CD4-positive, alpha-beta T cell treated with Interleukin-17A for 1 hour (primary cell): Measurements from ENCODE around the gene NR5A2.

Experiments
- DNase-seq: peaks from one replicate; pipeline ENCODE4 v3.0.0-alpha.2; 2020

NR5A2 gene

DNA sequence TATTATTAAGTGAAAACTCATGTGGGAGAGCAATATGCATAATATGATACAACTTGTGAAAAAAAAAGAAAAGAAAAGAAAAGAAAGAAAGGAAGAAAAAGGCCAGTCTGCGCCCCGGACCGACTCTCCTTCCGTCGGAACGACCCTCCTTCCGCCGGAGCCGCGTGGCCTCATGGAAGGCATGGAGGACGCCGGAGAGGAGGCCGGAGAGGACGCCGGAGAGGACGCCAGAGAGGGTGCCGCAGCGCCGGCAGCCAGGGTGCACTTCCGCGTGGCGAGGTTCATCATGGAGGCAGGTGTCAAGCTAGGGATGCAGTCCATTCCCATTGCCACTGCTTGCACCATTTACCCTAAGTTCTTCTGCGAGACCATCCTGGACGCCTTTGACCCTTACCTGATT, 185.9 kb downstream of the NR5A2 start:
- no peak for DNase-seq

DNA sequence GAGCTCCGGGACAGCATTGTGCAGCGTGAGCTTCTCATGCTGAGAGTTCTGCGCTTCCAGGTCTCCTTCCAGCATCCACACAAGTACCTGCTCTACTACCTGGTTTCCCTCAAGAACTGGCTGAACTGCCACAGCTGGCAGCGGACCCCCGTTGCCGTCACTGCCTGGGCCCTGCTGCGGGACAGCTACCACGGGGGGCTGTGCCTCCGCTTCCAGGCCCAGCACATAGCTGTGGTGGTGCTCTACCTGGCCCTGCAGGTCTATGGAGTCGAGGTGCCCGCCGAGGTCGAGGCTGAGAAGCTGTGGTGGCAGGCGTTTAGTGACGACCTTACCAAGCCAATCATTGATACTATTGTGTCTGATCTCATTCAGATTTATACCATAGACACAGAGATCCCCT, 186.4 kb downstream of the NR5A2 start:
- no peak for DNase-seq

DNA sequence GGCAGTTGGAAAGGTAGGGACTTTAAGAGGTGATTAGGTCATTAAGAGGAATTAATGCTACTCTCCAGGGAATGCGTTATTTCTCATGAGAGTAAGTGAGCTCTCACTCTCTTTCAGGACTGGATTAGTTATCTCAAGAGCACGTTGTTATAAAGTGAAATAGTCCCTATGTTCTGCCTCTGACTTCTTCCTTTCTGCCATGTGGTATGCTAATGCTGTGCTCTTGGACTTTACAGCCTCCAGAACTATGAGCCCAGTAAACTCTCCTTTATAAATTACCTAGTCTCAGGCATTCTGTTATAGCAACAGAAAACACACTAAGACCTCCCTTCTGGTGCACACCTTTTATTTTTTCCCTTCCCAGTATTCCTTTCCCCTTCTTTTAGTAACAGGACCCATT, 187.8 kb downstream of the NR5A2 start:
- no peak for DNase-seq

DNA sequence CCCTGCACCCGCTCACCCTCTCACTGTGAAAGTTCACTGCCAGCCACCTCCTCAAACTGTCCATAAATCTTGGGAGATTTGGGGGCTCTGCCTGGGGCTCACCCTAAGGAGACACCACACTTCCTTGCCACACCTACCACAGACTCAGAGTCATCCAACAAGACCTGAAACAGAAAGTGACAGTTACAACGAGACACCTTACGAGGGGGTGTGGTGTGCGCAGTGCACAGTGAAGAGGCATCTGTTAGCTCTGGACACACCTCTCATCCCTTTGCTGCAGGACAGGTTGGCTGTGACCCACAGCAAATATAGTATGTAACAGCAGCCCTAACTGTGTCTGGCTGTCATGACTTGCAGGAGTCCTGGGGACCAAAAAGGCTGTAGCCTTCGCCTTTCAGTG, 190.2 kb downstream of the NR5A2 start:
- DNase-seq: no peak

DNA sequence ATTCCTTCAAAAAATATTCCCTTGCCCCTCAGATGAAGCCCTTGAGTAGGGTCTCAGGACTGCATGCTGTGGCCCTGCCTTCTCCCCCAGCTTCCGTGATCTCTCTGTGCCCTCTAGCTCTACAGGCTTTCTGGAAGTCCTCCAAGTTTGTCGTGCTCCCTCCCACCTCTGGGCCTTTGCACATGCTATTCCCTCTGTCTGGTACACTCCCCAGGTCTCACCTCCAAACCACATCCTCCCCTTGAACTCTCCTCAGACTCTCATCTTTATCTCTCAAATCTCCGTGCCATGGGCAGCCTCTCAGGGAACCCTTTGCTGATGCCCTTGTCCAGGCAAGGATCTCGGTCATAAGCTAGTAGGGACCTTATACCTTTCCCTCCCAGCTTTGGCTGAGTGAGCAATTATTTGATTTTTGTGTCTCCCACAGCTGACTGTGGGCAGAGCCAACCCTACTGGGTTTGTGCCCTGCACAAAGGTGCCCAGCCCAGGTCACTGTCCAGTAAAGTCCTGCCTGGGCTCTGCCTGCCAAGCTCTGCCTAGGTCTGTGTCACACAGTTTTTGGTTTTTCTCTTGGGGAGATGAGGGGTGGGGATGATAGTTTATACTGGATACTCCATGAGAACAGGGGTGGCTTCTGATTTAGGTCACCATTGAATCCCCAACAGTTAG, 194.2 kb downstream of the NR5A2 start:
- no peak for DNase-seq

DNA sequence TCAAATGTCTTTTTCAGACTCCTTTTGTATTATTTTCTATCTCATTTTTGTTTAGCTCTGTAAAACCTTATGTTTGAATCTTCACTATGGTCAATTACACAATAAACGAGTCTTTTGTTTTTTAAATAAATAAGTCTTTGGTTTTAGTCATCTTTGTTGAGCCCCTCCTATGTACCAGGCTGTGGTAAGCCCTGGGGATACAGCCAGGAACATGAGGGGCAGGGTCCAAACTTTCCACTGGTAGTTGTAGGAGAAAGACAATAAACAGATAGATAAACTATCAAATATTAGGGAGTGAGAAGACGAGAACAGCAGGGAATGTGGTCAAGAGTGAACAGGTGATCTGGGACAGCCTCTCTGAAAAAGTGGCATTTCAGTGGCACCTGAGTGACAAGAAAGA, 195.7 kb downstream of the NR5A2 start:
- no peak for DNase-seq

DNA sequence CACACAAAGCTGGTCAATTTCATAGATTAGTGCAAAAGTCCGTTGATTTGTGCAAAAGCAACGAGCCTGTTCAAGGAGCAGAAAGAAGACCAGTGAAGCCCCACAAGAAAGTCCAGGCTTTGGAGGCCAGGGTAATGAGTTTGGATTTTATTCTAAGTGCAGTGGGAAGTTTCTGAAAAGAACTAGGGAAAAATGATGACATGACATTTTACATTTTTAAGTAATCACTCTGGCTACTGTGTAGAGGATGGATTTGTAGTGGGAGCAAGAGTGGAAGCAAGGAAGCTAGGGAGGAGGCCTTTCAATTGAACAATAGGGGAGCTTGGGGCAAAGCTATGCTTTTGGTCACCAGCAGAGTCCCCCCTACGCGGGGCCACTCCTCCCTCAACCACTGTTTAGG, 196.1 kb downstream of the NR5A2 start:
- no peak for DNase-seq

DNA sequence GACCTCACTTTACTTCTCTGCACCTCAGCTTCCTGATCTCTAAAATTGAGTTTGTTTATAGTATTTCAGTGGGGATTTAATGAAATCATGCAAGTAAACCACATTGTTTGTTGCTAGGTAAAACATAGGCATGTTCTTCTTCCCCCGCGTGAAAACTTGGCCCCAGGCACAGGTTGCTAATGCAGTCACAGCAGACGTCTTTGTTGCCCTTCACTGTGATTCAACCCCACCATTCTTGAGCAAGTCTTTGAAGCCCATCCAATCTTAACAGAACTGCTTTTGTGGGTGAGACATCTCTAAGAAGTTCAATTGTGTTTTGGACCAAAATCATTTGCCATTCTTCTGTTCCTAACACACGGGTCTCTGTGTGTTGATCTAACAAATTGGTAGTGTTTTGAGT, 196.8 kb downstream of the NR5A2 start:
- no peak for DNase-seq

DNA sequence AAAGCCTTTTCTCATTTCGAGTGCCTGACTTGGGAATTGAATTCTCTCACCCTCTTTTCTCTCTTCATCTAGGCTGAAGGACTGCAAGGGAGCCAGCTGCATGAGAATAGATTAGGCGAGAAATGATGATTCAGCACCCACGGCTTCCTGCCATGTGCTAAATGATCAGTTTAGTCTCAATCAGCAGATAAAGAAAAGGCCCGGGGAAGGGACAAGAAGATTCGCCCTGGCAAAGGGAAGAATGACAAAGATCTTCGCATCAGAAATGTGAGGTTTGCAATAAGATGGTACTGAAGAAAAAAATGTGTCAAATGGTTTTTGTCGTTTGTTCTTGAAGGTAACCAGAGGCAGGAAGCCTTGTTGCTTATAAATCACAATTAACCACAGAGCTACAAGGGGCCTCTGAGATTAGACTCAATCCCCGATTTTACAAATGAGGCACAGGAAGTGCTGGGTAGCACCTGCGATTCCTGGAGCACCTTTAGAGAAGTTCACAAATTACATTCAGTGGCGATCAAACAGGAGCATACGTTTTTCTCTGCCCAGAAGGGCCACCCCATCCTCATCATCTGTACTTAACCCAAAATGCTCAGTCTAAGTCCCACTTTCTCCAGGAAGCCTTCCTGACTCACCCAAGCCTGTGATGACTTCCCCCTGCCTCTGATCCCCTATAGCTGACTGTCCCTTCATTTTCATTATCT, 198.9 kb downstream of the NR5A2 start:
- peak; percentile 26 for DNase-seq

DNA sequence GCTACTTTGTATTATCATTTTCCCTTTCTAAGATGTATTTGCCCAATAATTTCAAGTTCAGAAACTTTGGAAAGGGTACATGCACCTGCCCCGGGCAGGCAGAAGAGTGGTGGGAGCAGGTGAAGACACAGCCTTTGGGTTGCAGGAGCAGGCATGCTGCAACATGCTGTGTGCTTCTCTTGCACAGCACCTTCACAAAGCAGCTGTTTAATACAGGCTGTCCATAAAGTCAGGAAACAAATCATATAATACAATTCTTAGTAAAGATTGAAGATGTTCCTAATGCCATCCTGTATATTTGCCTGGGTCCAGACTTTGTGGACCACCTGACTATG, 199.4 kb downstream of the NR5A2 start:
- DNase-seq: no peak
